Neural progenitor cell (in vitro differentiated cells): ENCODE results near the gene KDM4B. TPM values are rescaled to one million over a fixed set of nuclear protein-coding genes. Genes with fewer than 3 reads are reported as not detected.

Experiments used
- DNase-seq: peaks from one replicate; pipeline ENCODE4 v3.0.0-alpha.2; 2016; ENCODE audit warnings: low spot score
- H2AFZ ChIP-seq: fragments of 200-600 bp; sonication (generic); replicated peaks from 2 replicates; pipeline ENCODE4 v1.6.1; 2016; ENCODE audit warnings: antibody characterized with exemption
- H3F3A ChIP-seq: fragments of 200-600 bp; sonication (generic); 2 replicates; pipeline ENCODE4 v1.6.1; 2016; ENCODE audit warnings: antibody characterized with exemption, low read depth
- H3K27ac ChIP-seq: fragments of 200-600 bp; sonication (generic); 2 replicates; pipeline ENCODE4 v1.5.1; 2016; ENCODE audit warnings: mild to moderate bottlenecking
- H3K27me3 ChIP-seq: fragments of 200-600 bp; sonication (generic); 2 replicates; pipeline ENCODE4 v1.6.1; 2016; ENCODE audit warnings: mild to moderate bottlenecking, moderate library complexity
- H3K36me3 ChIP-seq: fragments of 200-600 bp; sonication (generic); 2 replicates; pipeline ENCODE4 v1.5.1; 2016
- H3K4me1 ChIP-seq: fragments of 200-600 bp; sonication (generic); 2 replicates; pipeline ENCODE4 v1.6.1; 2016; ENCODE audit warnings: mixed run types
- H3K4me2 ChIP-seq: fragments of 200-600 bp; sonication (generic); 2 replicates; pipeline ENCODE4 v1.6.1; 2016
- H3K4me3 ChIP-seq: fragments of 200-600 bp; sonication (generic); 2 replicates; pipeline ENCODE4 v1.5.1; 2016
- H3K79me2 ChIP-seq: fragments of 200-600 bp; sonication (generic); 2 replicates; pipeline ENCODE4 v1.6.1; 2016; ENCODE audit warnings: low read depth
- H3K9ac ChIP-seq: fragments of 200-600 bp; sonication (generic); 2 replicates; pipeline ENCODE4 v1.6.1; 2016
- H3K9me3 ChIP-seq: fragments of 200-600 bp; sonication (generic); 2 replicates; pipeline ENCODE4 v1.5.1; 2016; ENCODE audit warnings: low read depth
- H4K20me1 ChIP-seq: fragments of 200-600 bp; sonication (generic); 2 replicates; pipeline ENCODE4 v1.6.1; 2016; ENCODE audit warnings: low read depth
- H3K27ac Mint-ChIP-seq: 3 replicates; pipeline ENCODE4 v1.8.0; 2021; ENCODE audit warnings: mixed read lengths
- H3K27me3 Mint-ChIP-seq: 2 replicates; pipeline ENCODE4 v1.8.0; 2022; ENCODE audit warnings: low read depth, mild to moderate bottlenecking, inconsistent platforms, moderate library complexity, mixed read lengths; ENCODE audit not compliant: insufficient read depth
- H3K36me3 Mint-ChIP-seq: 3 replicates; pipeline ENCODE4 v1.8.0; 2021; ENCODE audit warnings: mixed read lengths
- H3K4me1 Mint-ChIP-seq: 3 replicates; pipeline ENCODE4 v1.8.0; 2021; ENCODE audit warnings: mixed read lengths
- H3K4me3 Mint-ChIP-seq: 3 replicates; pipeline ENCODE4 v1.8.0; 2021; ENCODE audit warnings: mild to moderate bottlenecking, moderate library complexity, mixed read lengths
- H3K9me3 Mint-ChIP-seq: 3 replicates; pipeline ENCODE4 v1.8.0; 2020; ENCODE audit warnings: mixed read lengths
- CTCF ChIP-seq: fragments of 200-600 bp; sonication (generic); IDR thresholded peaks from 2 replicates; pipeline ENCODE4 v1.5.1; 2017; ENCODE audit warnings: antibody characterized with exemption, mild to moderate bottlenecking
- EZH2 ChIP-seq: fragments of 200-600 bp; sonication (generic); IDR thresholded peaks from 2 replicates; pipeline ENCODE4 v1.6.1; 2017; ENCODE audit warnings: antibody characterized with exemption, mild to moderate bottlenecking, moderate library complexity
- EZH2phosphoT487 ChIP-seq: fragments of 200-600 bp; sonication (generic); IDR thresholded peaks from 2 replicates; pipeline ENCODE4 v1.6.1; 2017; ENCODE audit warnings: antibody characterized with exemption
- total RNA-seq: library from RNA; depleted of rRNA; stranded (reverse); fragments of >200 nt; gene quantifications from 2 replicates; pipeline ENCODE4 v1.2.3, GENCODE V29; 2015; ENCODE audit warnings: low replicate concordance

The KDM4B gene
- total RNA-seq, 1 donor from 2014 or later: 16.0 TPM

GRCh38 chr19:5121266-5122120 is 152.6 kb downstream of the KDM4B start:
- no peaks in the 10 kb centered on the region for H3K9me3 ChIP-seq
- peak overlapping the region; percentile 12 for H3K4me2 ChIP-seq
- H3K36me3 ChIP-seq: no peaks in the 10 kb centered on the region
- H3K9ac ChIP-seq: peak overlapping the region; percentile 11
- no peak overlapping the region for H2AFZ ChIP-seq
- no peak overlapping the region for H3K4me3 ChIP-seq
- H3K27me3 ChIP-seq: no peaks in the 10 kb centered on the region
- no peak for TF ChIP-seq CTCF
- TF ChIP-seq EZH2phosphoT487: no peak
- TF ChIP-seq EZH2: no peak
- Mint-ChIP-seq H3K27ac (no peak overlapping the region), H3K4me3 (no peak overlapping the region), H3K36me3 (peaks cover 15% of the 10 kb centered on the region), H3K27me3 (peaks cover 12% of the 10 kb centered on the region), H3K9me3 (peaks cover 3% of the 10 kb centered on the region), H3K4me1 (peaks cover 38% of the 10 kb centered on the region)
- H3K4me1 ChIP-seq: peaks cover 30% of the 10 kb centered on the region
- DNase-seq: no peak
- peaks cover 20% of the 10 kb centered on the region for H4K20me1 ChIP-seq
- H3K79me2 ChIP-seq: no peaks in the 10 kb centered on the region
- peak overlapping the region; percentile 63 for H3K27ac ChIP-seq
- peaks cover 18% of the 10 kb centered on the region for H3F3A ChIP-seq

- H3K4me2 ChIP-seq: no peak overlapping the region
- H3K79me2 ChIP-seq: no peaks in the 10 kb centered on the region
- no peak for TF ChIP-seq CTCF
- no peak for TF ChIP-seq EZH2phosphoT487
- TF ChIP-seq EZH2: no peak
- peaks cover 33% of the 10 kb centered on the region for H3K4me1 ChIP-seq
- peaks cover 20% of the 10 kb centered on the region for H4K20me1 ChIP-seq
- no peaks in the 10 kb centered on the region for H3K9me3 ChIP-seq
- Mint-ChIP-seq H3K4me1 (peaks cover 38% of the 10 kb centered on the region), H3K27me3 (peaks cover 11% of the 10 kb centered on the region), H3K9me3 (no peaks in the 10 kb centered on the region), H3K4me3 (no peak overlapping the region), H3K27ac (no peak overlapping the region), H3K36me3 (peaks cover 12% of the 10 kb centered on the region)
- H3K9ac ChIP-seq: no peak overlapping the region
- no peak overlapping the region for H2AFZ ChIP-seq
- peaks cover 18% of the 10 kb centered on the region for H3F3A ChIP-seq
- H3K4me3 ChIP-seq: no peak overlapping the region
- no peaks in the 10 kb centered on the region for H3K27me3 ChIP-seq
- no peak for DNase-seq
- no peak overlapping the region for H3K27ac ChIP-seq
- no peaks in the 10 kb centered on the region for H3K36me3 ChIP-seq
Measured at GRCh38 chr19:5122121-5122400, 153.1 kb downstream of the KDM4B start.

GRCh38 chr19:5122671-5123409 is 153.9 kb downstream of the KDM4B start:
- H3K27me3 Mint-ChIP-seq: peaks cover 11% of the 10 kb centered on the region
- Histone ChIP-seq H3K4me2 (no peak overlapping the region), H3F3A (peaks cover 18% of the 10 kb centered on the region), H3K4me3 (no peak overlapping the region), H3K9ac (no peak overlapping the region), H2AFZ (no peak overlapping the region), H3K27me3 (no peaks in the 10 kb centered on the region), H3K36me3 (no peaks in the 10 kb centered on the region), H3K4me1 (peaks cover 39% of the 10 kb centered on the region), H4K20me1 (peaks cover 21% of the 10 kb centered on the region), H3K27ac (no peak overlapping the region), H3K79me2 (no peaks in the 10 kb centered on the region), H3K9me3 (no peaks in the 10 kb centered on the region)
- H3K9me3 Mint-ChIP-seq: no peaks in the 10 kb centered on the region
- peaks cover 42% of the 10 kb centered on the region for H3K4me1 Mint-ChIP-seq
- no peak for DNase-seq
- TF ChIP-seq CTCF (no peak), EZH2phosphoT487 (no peak), EZH2 (no peak)
- H3K36me3 Mint-ChIP-seq: peaks cover 12% of the 10 kb centered on the region
- no peak overlapping the region for H3K27ac Mint-ChIP-seq
- H3K4me3 Mint-ChIP-seq: no peak overlapping the region
